ENCODE data around the gene HLA-F. TPM values are rescaled to one million over a fixed set of nuclear protein-coding genes. Genes with fewer than 3 reads are reported as not detected.

Gene HLA-F
- total RNA-seq, 2 donors from 2014 or later, result 0.48 to 3.9 TPM

GRCh38 chr6:29764422-29765196, 41.4 kb downstream of the HLA-F start:
- Histone ChIP-seq H3K9me3 (ENCODE audit: control insufficient read depth, low read length) (no peaks in the 10 kb centered on the region), H3K4me1 (ENCODE audit: control insufficient read depth, insufficient read depth, low read length) (no peaks in the 10 kb centered on the region), H3K27me3 (ENCODE audit: control insufficient read depth, insufficient read depth, low read length, poor library complexity, severe bottlenecking) (peaks cover 22% of the 10 kb centered on the region), H3K36me3 (ENCODE audit: control insufficient read depth, insufficient read depth, low read length) (no peaks in the 10 kb centered on the region), H3K9ac (ENCODE audit: extremely low read depth, low read length, poor library complexity, severe bottlenecking) (no peak overlapping the region), H3K27ac (ENCODE audit: low read depth, low read length) (no peak overlapping the region), H3K4me3 (ENCODE audit: low read length) (no peak overlapping the region)
- DNase-seq, result peak; percentile 30
- no peak for TF ChIP-seq CTCF (conservative IDR thresholded peaks at IDR 0.05)
- H3K9me3 Mint-ChIP-seq, result no peaks in the 10 kb centered on the region
- H3K27ac Mint-ChIP-seq, result no peak overlapping the region
- WGBS, 2 experiments (ENCODE audit: insufficient coverage in 1 of 2, insufficient read length in 1 of 2), result 89 to 100% methylated on average over 1 to 2 of the region's 2 CpGs
- peaks cover 9% of the 10 kb centered on the region for H3K4me1 Mint-ChIP-seq
- peaks cover 26% of the 10 kb centered on the region for H3K27me3 Mint-ChIP-seq (ENCODE audit: insufficient read depth)
- H3K4me3 Mint-ChIP-seq, result no peak overlapping the region
- H3K36me3 Mint-ChIP-seq (ENCODE audit: low read depth), result no peaks in the 10 kb centered on the region

- H3K4me1 ChIP-seq (ENCODE audit: control insufficient read depth, insufficient read depth, low read length), result no peaks in the 10 kb centered on the region
- Mint-ChIP-seq H3K9me3 (no peaks in the 10 kb centered on the region), H3K36me3 (ENCODE audit: low read depth) (no peaks in the 10 kb centered on the region), H3K4me1 (peaks cover 7% of the 10 kb centered on the region), H3K4me3 (no peak overlapping the region), H3K27me3 (ENCODE audit: insufficient read depth) (peaks cover 25% of the 10 kb centered on the region), H3K27ac (no peak overlapping the region)
- peaks cover 22% of the 10 kb centered on the region for H3K27me3 ChIP-seq (ENCODE audit: control insufficient read depth, insufficient read depth, low read length, poor library complexity, severe bottlenecking)
- no peaks in the 10 kb centered on the region for H3K9me3 ChIP-seq (ENCODE audit: control insufficient read depth, low read length)
- no peaks in the 10 kb centered on the region for H3K36me3 ChIP-seq (ENCODE audit: control insufficient read depth, insufficient read depth, low read length)
- WGBS, 2 experiments (ENCODE audit: insufficient coverage in 1 of 2, insufficient read length in 1 of 2), result 71 to 86% methylated on average over 3 of the region's 3 CpGs
- no peak overlapping the region for H3K27ac ChIP-seq (ENCODE audit: low read depth, low read length)
- H3K4me3 ChIP-seq (ENCODE audit: low read length), result no peak overlapping the region
- H3K9ac ChIP-seq (ENCODE audit: extremely low read depth, low read length, poor library complexity, severe bottlenecking), result no peak overlapping the region
- DNase-seq, result peak; percentile 30
- TF ChIP-seq CTCF (conservative IDR thresholded peaks at IDR 0.05), result no peak
Observed at GRCh38 chr6:29769336-29769735, 46.1 kb downstream of the HLA-F start.

GRCh38 chr6:29770306-29770705, 47.1 kb downstream of the HLA-F start:
- no peak for TF ChIP-seq CTCF (conservative IDR thresholded peaks at IDR 0.05)
- no peak for DNase-seq
- Mint-ChIP-seq H3K9me3 (no peaks in the 10 kb centered on the region), H3K4me3 (no peak overlapping the region), H3K27ac (no peak overlapping the region), H3K4me1 (peaks cover 7% of the 10 kb centered on the region), H3K36me3 (ENCODE audit: low read depth) (no peaks in the 10 kb centered on the region), H3K27me3 (ENCODE audit: insufficient read depth) (peaks cover 21% of the 10 kb centered on the region)
- H3K9ac ChIP-seq (ENCODE audit: extremely low read depth, low read length, poor library complexity, severe bottlenecking), result no peak overlapping the region
- no peaks in the 10 kb centered on the region for H3K9me3 ChIP-seq (ENCODE audit: control insufficient read depth, low read length)
- no peaks in the 10 kb centered on the region for H3K4me1 ChIP-seq (ENCODE audit: control insufficient read depth, insufficient read depth, low read length)
- H3K27ac ChIP-seq (ENCODE audit: low read depth, low read length), result no peak overlapping the region
- H3K27me3 ChIP-seq (ENCODE audit: control insufficient read depth, insufficient read depth, low read length, poor library complexity, severe bottlenecking), result peaks cover 21% of the 10 kb centered on the region
- H3K4me3 ChIP-seq (ENCODE audit: low read length), result no peak overlapping the region
- 76 to 94% methylated on average over 2 of the region's 2 CpGs for WGBS, 2 experiments (ENCODE audit: insufficient coverage in 1 of 2, insufficient read length in 1 of 2)
- no peaks in the 10 kb centered on the region for H3K36me3 ChIP-seq (ENCODE audit: control insufficient read depth, insufficient read depth, low read length)
